Spinal cord (tissue), 10 donors: ENCODE measurements around the gene CTDSP2. TPM values are rescaled to one million over a fixed set of nuclear protein-coding genes. Genes with fewer than 3 reads are reported as not detected.
"Not testable (repeated sequence)": the region's sequence is repeated elsewhere in the genome, so short reads cannot be mapped to it uniquely, and the experiment has no call there.

Experiments
- DNase-seq, 6 donors: peaks; one replicate each; pipeline versions ENCODE4 v3.0.0 to v3.0.0-alpha.2; 2013 to 2015; ENCODE audit warnings: low spot score in 6 of 6, low read depth in 4 of 6
- H3K27ac ChIP-seq: one replicate; pipeline ENCODE4 v1.5.1; 2013; ENCODE audit warnings: low read depth, low read length, control low read depth
- H3K27me3 ChIP-seq: one replicate; pipeline ENCODE4 v1.6.1; 2013; ENCODE audit warnings: low read length; ENCODE audit not compliant: control insufficient read depth, insufficient read depth
- H3K36me3 ChIP-seq: one replicate; pipeline ENCODE4 v1.6.1; 2013; ENCODE audit warnings: low read length; ENCODE audit not compliant: control insufficient read depth, insufficient read depth
- H3K4me1 ChIP-seq: one replicate; pipeline ENCODE4 v1.6.1; 2013; ENCODE audit warnings: low read length; ENCODE audit not compliant: control insufficient read depth, insufficient read depth
- H3K4me3 ChIP-seq: one replicate; pipeline ENCODE4 v1.5.1; 2013; ENCODE audit warnings: low read depth, low read length, control low read depth
- H3K9me3 ChIP-seq: one replicate; pipeline ENCODE4 v1.6.1; 2013; ENCODE audit warnings: low read length; ENCODE audit not compliant: control insufficient read depth, insufficient read depth
- WGBS: methylation state at CpG from one replicate; pipeline ENCODE4 v1.1.5; 2013; ENCODE audit warnings: missing lambda C conversion rate; ENCODE audit not compliant: insufficient coverage; 5-methylcytosine and 5-hydroxymethylcytosine counted together
- polyA plus RNA-seq, 2 donors: library from polyadenylated mRNA; unstranded; fragments of 120-200 nt; gene quantifications; one replicate each; pipeline ENCODE4 v1.2.1, GENCODE V29; 2013; ENCODE audit not compliant: insufficient read length in 2 of 2
- total RNA-seq, 2 donors: library from RNA; depleted of rRNA in 1 of 2; stranded (reverse); fragments of 120-200 nt in 1 of 2; fragments of >200 nt in 1 of 2; gene quantifications; one replicate each; pipeline versions ENCODE4 v1.2.3 to v1.2.4, GENCODE V29; 2013 to 2014
- donor health status: healthy.

CTDSP2 gene
- total and polyA plus RNA-seq, 4 donors = 42.6 to 111 (median 102) TPM

DNA sequence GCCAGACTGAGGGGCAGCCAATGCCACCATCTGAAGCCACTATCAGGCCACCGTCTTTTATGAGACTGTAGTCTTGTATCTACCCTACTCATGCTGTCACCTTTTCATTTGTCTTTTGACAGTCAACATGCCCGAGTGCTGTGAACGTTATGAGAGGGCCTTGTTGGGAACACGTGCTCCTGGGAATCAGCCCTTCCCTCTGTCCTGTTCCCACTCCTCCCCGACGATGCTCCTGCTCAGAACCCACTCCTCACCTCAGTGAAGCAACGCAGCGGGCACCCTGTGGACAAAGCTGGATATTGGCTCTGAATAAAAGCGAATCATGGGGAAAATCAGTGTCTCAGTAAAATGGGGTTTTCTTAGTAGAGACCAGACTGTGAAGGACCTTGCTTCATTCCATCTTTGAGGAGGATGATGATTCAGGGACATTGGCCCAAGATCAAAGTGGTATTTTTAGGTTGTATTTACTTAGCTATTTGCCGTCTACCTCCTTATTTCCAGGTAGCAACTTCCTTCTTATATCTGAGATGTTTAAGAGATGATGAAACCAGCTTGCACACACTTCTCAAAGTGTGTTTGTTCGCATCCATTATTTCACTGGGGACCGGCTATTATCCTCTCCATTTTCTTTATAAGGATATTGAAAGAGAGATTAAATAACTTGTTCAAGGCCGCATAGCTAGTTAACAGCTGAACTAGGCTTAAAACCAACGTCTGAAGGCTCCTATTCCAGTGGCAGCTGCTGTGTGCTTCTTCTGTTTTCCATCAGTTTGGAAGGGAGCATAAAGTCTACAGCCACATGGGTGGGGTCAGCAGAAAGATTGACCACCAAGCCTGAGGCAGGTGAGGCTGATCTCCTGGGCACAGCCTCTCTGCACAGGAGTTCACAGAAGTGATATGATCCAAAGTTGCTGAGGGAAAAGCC is 43.9 kb upstream of the CTDSP2 start:
- H3K36me3 ChIP-seq = no peaks in the 10 kb centered on the region
- H3K27me3 ChIP-seq = peaks cover 2% of the 10 kb centered on the region
- peaks cover 59% of the 10 kb centered on the region for H3K4me1 ChIP-seq
- H3K4me3 ChIP-seq = no peak overlapping the region
- H3K9me3 ChIP-seq = no peaks in the 10 kb centered on the region
- DNase-seq = no peak
- 62% methylated on average over 5 of the region's 14 CpGs for WGBS
- H3K27ac ChIP-seq = peak overlapping the region; percentile 92

- peaks cover 2% of the 10 kb centered on the region for H3K27me3 ChIP-seq
- H3K27ac ChIP-seq = peak overlapping the region; percentile 92
- WGBS = 65% methylated on average over 8 of the region's 10 CpGs
- DNase-seq = peak in 1 of 6 donors; percentile 71
- H3K4me3 ChIP-seq = no peak overlapping the region
- H3K36me3 ChIP-seq = no peaks in the 10 kb centered on the region
- peaks cover 50% of the 10 kb centered on the region for H3K4me1 ChIP-seq
- no peaks in the 10 kb centered on the region for H3K9me3 ChIP-seq
Observed at GRCh38 chr12:57889500-57889989, 43.0 kb upstream of the CTDSP2 start.

- H3K4me1 ChIP-seq = peaks cover 41% of the 10 kb centered on the region
- peak overlapping the region; percentile 92 for H3K27ac ChIP-seq
- H3K9me3 ChIP-seq = no peaks in the 10 kb centered on the region
- DNase-seq = peak in 2 of 6 donors; percentile 55 to 82
- no peak overlapping the region for H3K4me3 ChIP-seq
- no peaks in the 10 kb centered on the region for H3K36me3 ChIP-seq
- peaks cover 2% of the 10 kb centered on the region for H3K27me3 ChIP-seq
- WGBS = 33% methylated on average over 10 of the region's 15 CpGs
Observed at GRCh38 chr12:57888409-57889157, 42.1 kb upstream of the CTDSP2 start.

DNA sequence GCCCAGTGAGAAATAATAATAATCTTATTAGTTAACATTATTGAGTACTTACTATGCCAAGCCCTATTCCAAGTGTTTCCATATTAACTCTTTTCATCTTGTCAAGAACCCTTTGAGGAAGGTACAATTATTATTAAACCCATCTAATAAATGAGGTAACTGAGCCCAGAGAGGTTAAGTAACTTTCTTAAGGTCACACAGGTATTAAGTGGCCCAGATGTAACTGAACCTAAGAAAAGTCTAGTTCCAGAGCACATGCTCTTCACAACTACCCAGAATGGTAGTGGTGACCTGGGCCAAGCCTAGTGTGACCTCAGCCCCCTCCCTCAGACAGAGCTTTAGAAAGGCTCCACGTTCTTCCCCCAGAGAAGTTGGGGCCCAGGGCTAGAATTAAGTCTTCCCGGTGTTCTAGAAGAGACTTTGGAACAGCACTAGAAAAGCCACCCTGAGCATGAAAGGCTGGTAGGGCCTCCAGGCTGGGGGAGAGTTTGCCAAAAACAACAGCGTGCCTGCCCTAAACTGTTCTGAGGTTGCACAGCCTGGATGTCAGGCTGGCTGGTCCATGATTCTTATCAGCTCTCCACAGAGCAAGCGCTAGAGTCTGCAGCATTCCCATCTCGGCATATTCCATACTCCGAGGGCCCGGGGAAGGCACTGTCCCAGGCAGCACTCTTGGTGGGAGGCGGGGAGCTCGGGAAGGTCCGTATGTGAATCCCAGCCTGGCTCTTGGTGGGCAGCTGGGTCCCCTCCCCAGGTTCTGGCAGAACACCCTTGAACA is 41.3 kb upstream of the CTDSP2 start:
- peaks cover 2% of the 10 kb centered on the region for H3K9me3 ChIP-seq
- no peaks in the 10 kb centered on the region for H3K36me3 ChIP-seq
- no peak for DNase-seq
- H3K27me3 ChIP-seq = peaks cover 2% of the 10 kb centered on the region
- H3K27ac ChIP-seq = peak overlapping the region; percentile 92
- no peak overlapping the region for H3K4me3 ChIP-seq
- 67% methylated on average over 8 of the region's 10 CpGs for WGBS
- peaks cover 34% of the 10 kb centered on the region for H3K4me1 ChIP-seq

GRCh38 chr12:57886964-57887363 is 40.4 kb upstream of the CTDSP2 start:
- H3K36me3 ChIP-seq, H3K9me3 ChIP-seq, H3K4me3 ChIP-seq, H3K27ac ChIP-seq, H3K27me3 ChIP-seq, DNase-seq: not testable (repeated sequence)
- WGBS = 86% methylated on average over 3 of the region's 4 CpGs
- H3K4me1 ChIP-seq = peaks cover 26% of the 10 kb centered on the region

GRCh38 chr12:57886542-57886941 is 40.0 kb upstream of the CTDSP2 start:
- WGBS = no CpG with 5 or more reads among the region's 2 CpGs

GRCh38 chr12:57885207-57885606 is 38.7 kb upstream of the CTDSP2 start:
- H3K9me3 ChIP-seq = peaks cover 2% of the 10 kb centered on the region
- H3K4me3 ChIP-seq = no peak overlapping the region
- no peak for DNase-seq
- peaks cover 24% of the 10 kb centered on the region for H3K4me1 ChIP-seq
- no peaks in the 10 kb centered on the region for H3K36me3 ChIP-seq
- WGBS = 94% methylated on average over 2 of the region's 6 CpGs
- H3K27me3 ChIP-seq = peaks cover 2% of the 10 kb centered on the region
- H3K27ac ChIP-seq = no peak overlapping the region

More at GRCh38 chr12:57886542-57886941, 40.0 kb upstream of the CTDSP2 start:
- Histone ChIP-seq H3K27me3 (peaks cover 2% of the 10 kb centered on the region), H3K36me3 (no peaks in the 10 kb centered on the region), H3K4me1 (peaks cover 26% of the 10 kb centered on the region), H3K9me3 (peaks cover 2% of the 10 kb centered on the region), H3K27ac (no peak overlapping the region), H3K4me3 (no peak overlapping the region)
- DNase-seq = no peak

GRCh38 chr12:57883700-57884099 is 37.2 kb upstream of the CTDSP2 start:
- Histone ChIP-seq H3K27ac (no peak overlapping the region), H3K9me3 (peaks cover 2% of the 10 kb centered on the region), H3K27me3 (peaks cover 2% of the 10 kb centered on the region), H3K36me3 (no peaks in the 10 kb centered on the region), H3K4me1 (peaks cover 9% of the 10 kb centered on the region), H3K4me3 (no peak overlapping the region)
- no peak for DNase-seq

DNA sequence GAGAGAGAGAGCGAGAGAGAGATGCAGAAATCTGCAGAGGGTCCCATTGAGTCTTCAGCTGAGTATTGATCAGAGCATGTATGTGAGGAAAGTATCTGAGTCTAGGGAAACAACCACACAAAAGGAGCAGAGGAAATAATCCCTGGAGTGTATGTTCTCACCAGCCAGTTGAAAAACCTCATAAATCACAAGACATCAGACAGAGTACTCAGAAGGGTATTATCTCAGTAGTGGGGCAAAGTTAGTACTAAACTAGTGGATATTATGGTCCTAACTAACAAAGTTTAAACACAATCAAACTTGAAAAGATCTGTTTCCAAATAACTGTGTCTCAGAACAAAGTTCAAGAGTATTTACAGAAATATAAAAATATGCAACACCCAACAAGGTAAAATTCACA is 36.5 kb upstream of the CTDSP2 start:
- Histone ChIP-seq H3K27me3 (peaks cover 2% of the 10 kb centered on the region), H3K36me3 (no peaks in the 10 kb centered on the region), H3K4me1 (peaks cover 3% of the 10 kb centered on the region), H3K27ac (no peak overlapping the region), H3K9me3 (peaks cover 2% of the 10 kb centered on the region), H3K4me3 (no peak overlapping the region)
- DNase-seq = no peak
- WGBS = 85% methylated on average over 1 of the region's 1 CpG
